ENCODE data around the gene CD74. TPM values are rescaled to one million over a fixed set of nuclear protein-coding genes. Genes with fewer than 3 reads are reported as not detected.

Gene CD74
- total and polyA plus RNA-seq, 10 of the 15 experiments (the other 5 are each of a cell fraction or from before 2014, with no cell fraction given): 1,387 to 11,063 (median 3,922) TPM

DNA sequence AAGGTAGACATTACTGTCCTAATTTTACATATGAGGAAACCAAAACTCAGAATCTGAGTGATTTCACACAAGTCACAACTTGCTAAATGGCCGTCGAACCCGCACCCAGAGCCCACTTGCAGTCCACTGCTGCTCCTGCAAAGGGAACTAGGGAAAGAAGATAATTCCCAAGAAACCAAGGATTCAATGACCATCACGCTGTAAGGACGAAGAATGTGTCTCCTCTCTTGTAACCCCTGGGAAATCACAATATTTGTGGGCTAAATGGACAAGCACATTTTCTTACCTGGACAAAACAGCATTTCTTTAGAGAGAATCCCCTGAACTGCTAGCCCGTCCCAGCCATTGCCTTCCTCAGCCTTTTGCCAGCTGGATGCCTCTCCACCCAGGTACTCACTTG is 34.5 kb upstream of the CD74 start:
- no peak for ATAC-seq
- peak overlapping the region; percentile 97 for H3K4me3 ChIP-seq
- no peak overlapping the region for H2AFZ ChIP-seq (ENCODE audit: control insufficient read depth, low read depth, low read length)
- FAIRE-seq: no peak
- intact Hi-C loops (cut with micrococcal nuclease; ENCODE audit: unreplicated experiment) (no loop called here), in situ Hi-C loops (cut with MboI) (no loop called here)
- peaks cover 2% of the 10 kb centered on the region; the same call in 1 of the 2 replicates for H3K4me1 ChIP-seq (ENCODE audit: control insufficient read depth, insufficient read depth, low read length)
- ChIA-PET SMC1A (ENCODE audit: uncharacterized antibody, unreplicated experiment) (interaction anchor here (1.2 to 2.0 kb wide), 2 partner anchors 10 to 12 kb away, joined by 4 read pairs; no protein-coding TSS in a partner anchor), RAD21 (ENCODE audit: unreplicated experiment) (interaction anchor here (1.0 kb wide), 1 partner anchor 11 kb away, joined by 3 read pairs; no protein-coding TSS in a partner anchor), CTCF (interaction anchor here (2.9 to 3.3 kb wide), 2 partner anchors 10 to 49 kb away, joined by 12 to 17 read pairs; no protein-coding TSS in a partner anchor), POLR2A (interaction anchor here (0.6 to 1.0 kb wide), 2 partner anchors 40 to 49 kb away, joined by 3 to 4 read pairs; no protein-coding TSS in a partner anchor)
- 97% methylated on average over 6 of the region's 6 CpGs for WGBS (ENCODE audit: insufficient coverage, insufficient replicate concordance, low lambda C conversion rate, missing lambda C conversion rate)
- H3K9ac ChIP-seq (ENCODE audit: control insufficient read depth, insufficient read depth, low read length): peak overlapping the region; percentile 10
- peak overlapping the region; percentile 79 for H3K4me2 ChIP-seq (ENCODE audit: control insufficient read depth, insufficient read depth)
- DNase-seq (ENCODE audit: low read depth, low spot score): no peak
- no peaks in the 10 kb centered on the region for H3K27me3 ChIP-seq (replicated peaks in 1 of 2; ENCODE audit: control insufficient read depth in 2 of 2, insufficient read depth in 2 of 2, low read length in 1 of 2)
- peaks cover 30 to 37% of the 10 kb centered on the region in 2 experiments for H3K36me3 ChIP-seq (ENCODE audit: control insufficient read depth in 2 of 2, insufficient read depth in 2 of 2, low read length in 1 of 2)
- no peak overlapping the region for H3K27ac ChIP-seq (ENCODE audit: control insufficient read depth, insufficient read depth)
- TF ChIP-seq EP300 (IDR thresholded peaks at IDR 0.05; ENCODE audit: borderline replicate concordance in 1 of 2, control insufficient read depth in 1 of 2, low read depth in 2 of 2, low read length in 2 of 2): no peak
- H3K79me2 ChIP-seq (ENCODE audit: control insufficient read depth, insufficient read depth, low read length): peaks cover 41% of the 10 kb centered on the region
- H3K9me3 ChIP-seq (replicated peaks; ENCODE audit: control insufficient read depth, insufficient read depth, low read length): no peaks in the 10 kb centered on the region
- H4K20me1 ChIP-seq (ENCODE audit: control insufficient read depth, insufficient read depth): peaks cover 7% of the 10 kb centered on the region
- BruUV-seq (replicated peaks): no TSS peak

DNA sequence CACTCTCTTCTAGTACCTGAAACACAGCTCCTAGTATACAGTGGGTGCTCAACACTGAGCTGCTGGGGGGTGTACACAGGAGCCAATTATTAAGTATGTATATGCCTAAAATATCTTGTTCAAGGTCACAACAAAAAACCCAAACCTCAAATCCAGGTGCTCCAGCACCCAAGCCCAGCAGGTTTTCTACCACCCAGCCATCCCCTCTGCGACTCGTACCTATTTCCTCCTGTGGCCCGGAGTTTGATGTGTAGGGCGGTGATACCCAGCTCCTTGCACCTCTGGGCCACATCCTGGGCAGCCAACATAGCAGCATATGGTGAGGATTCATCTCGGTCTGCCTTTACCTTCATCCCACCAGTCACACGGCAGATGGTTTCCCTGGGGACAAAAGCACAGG is 33.9 kb upstream of the CD74 start:
- no peaks in the 10 kb centered on the region for H3K27me3 ChIP-seq (replicated peaks in 1 of 2; ENCODE audit: control insufficient read depth in 2 of 2, insufficient read depth in 2 of 2, low read length in 1 of 2)
- peaks cover 41% of the 10 kb centered on the region for H3K79me2 ChIP-seq (ENCODE audit: control insufficient read depth, insufficient read depth, low read length)
- ChIA-PET CTCF (interaction anchor here (0.6 to 3.3 kb wide), 3 partner anchors 10 to 441 kb away, joined by 3 to 17 read pairs (median 12); no protein-coding TSS in a partner anchor), POLR2A (interaction anchor here (0.8 to 1.1 kb wide), 3 partner anchors 27 to 85 kb away, joined by 3 to 4 read pairs (median 3); no protein-coding TSS in a partner anchor), RAD21 (ENCODE audit: unreplicated experiment) (interaction anchor here (1.0 kb wide), 1 partner anchor 10 kb away, joined by 3 read pairs; no protein-coding TSS in a partner anchor), SMC1A (ENCODE audit: uncharacterized antibody, unreplicated experiment) (interaction anchor here (1.0 to 2.0 kb wide), 3 partner anchors 13 to 49 kb away, joined by 3 to 4 read pairs (median 4); no protein-coding TSS in a partner anchor)
- H2AFZ ChIP-seq (ENCODE audit: control insufficient read depth, low read depth, low read length): no peak overlapping the region
- H3K4me3 ChIP-seq: peak overlapping the region; percentile 1
- peak; percentile 53 for TF ChIP-seq POLR2A (IDR thresholded peaks at IDR 0.05; ENCODE audit: low read depth, low read length)
- TF ChIP-seq ETV6 (conservative IDR thresholded peaks at IDR 0.05 in 1 of 2, IDR thresholded peaks at IDR 0.05 in 1 of 2; ENCODE audit: borderline replicate concordance in 1 of 2, low read depth in 1 of 2): no peak
- peak overlapping the region; percentile 79 for H3K4me2 ChIP-seq (ENCODE audit: control insufficient read depth, insufficient read depth)
- no peak for FAIRE-seq
- H3K36me3 ChIP-seq (ENCODE audit: control insufficient read depth in 2 of 2, insufficient read depth in 2 of 2, low read length in 1 of 2): peaks cover 30 to 40% of the 10 kb centered on the region in 2 experiments
- H3K9ac ChIP-seq (ENCODE audit: control insufficient read depth, insufficient read depth, low read length): peak overlapping the region; percentile 10
- no TSS peak for BruUV-seq (replicated peaks)
- H3K4me1 ChIP-seq (ENCODE audit: control insufficient read depth, insufficient read depth, low read length): peaks cover 2% of the 10 kb centered on the region; the same call in 1 of the 2 replicates
- ATAC-seq: no peak
- 83% methylated on average over 6 of the region's 6 CpGs for WGBS (ENCODE audit: insufficient coverage, insufficient replicate concordance, low lambda C conversion rate, missing lambda C conversion rate)
- H4K20me1 ChIP-seq (ENCODE audit: control insufficient read depth, insufficient read depth): peaks cover 7% of the 10 kb centered on the region
- intact Hi-C loops (cut with micrococcal nuclease; ENCODE audit: unreplicated experiment): no loop called here
- no peaks in the 10 kb centered on the region for H3K9me3 ChIP-seq (replicated peaks; ENCODE audit: control insufficient read depth, insufficient read depth, low read length)
- in situ Hi-C loops (cut with MboI): no loop called here
- DNase-seq (ENCODE audit: low read depth, low spot score): no peak
- H3K27ac ChIP-seq (ENCODE audit: control insufficient read depth, insufficient read depth): no peak overlapping the region

Data from GM12878 (cell line).